Measurements from ENCODE around the gene CLIC6. TPM values are rescaled to one million over a fixed set of nuclear protein-coding genes. Genes with fewer than 3 reads are reported as not detected.

The CLIC6 gene
- not detected for total RNA-seq

GRCh38 chr21:34668803-34669148 is at the start of gene CLIC6:
CLIC6 (plus strand) TSS chr21:34668994; CDS start chr21:34669389, 395 bp downstream.

Other genes starting within 250 kb of the CLIC6 start
- not detected for gene SMIM34, start 245.0 kb upstream of the CLIC6 start, total RNA-seq
- gene KCNE1, start 156.8 kb upstream of the CLIC6 start, total RNA-seq: under 1 TPM in 1 of 2 experiments, not detected in 1; 0.13 TPM
- gene RCAN1, start 53.9 kb upstream of the CLIC6 start, total RNA-seq: 1 to 10 TPM; 7.6 to 8.3 TPM